MM.1S (cell line): Measurements from ENCODE around the gene KRTAP12-4.
"Not testable (repeated sequence)": the region's sequence is repeated elsewhere in the genome, so short reads cannot be mapped to it uniquely, and the experiment has no call there.

Source experiments
- CTCF ChIP-seq: fragments of 300-600 bp; sonication (generic); IDR thresholded peaks from 2 replicates; pipeline ENCODE4 v1.5.1; 2016; ENCODE audit warnings: antibody characterized with exemption, low read length, mixed read lengths
- EZH2 ChIP-seq: fragments of 300-600 bp; sonication (generic); optimal IDR thresholded peaks from 2 replicates; pipeline ENCODE3; 2017; ENCODE audit warnings: low read depth, mild to moderate bottlenecking, antibody characterized with exemption, low read length, mixed read lengths
- EZH2phosphoT487 ChIP-seq: fragments of 300-600 bp; sonication (generic); IDR thresholded peaks from 2 replicates; pipeline ENCODE4 v1.6.1; 2018; ENCODE audit warnings: antibody characterized with exemption, low read length

- not testable (repeated sequence) for TF ChIP-seq CTCF, EZH2, EZH2phosphoT487
These were observed 27.2 kb downstream of the KRTAP12-4 start for GRCh38 chr21:44627181-44627822.
